GM12878 (cell line): ENCODE data around the gene FOXP1. TPM values are rescaled to one million over a fixed set of nuclear protein-coding genes. Genes with fewer than 3 reads are reported as not detected.

Source experiments
- ATAC-seq: fragments of 200-7000 bp; cut with Tn5 transposase; 3 replicates; pipeline ENCODE4 v1.9.1; 2020; ENCODE audit warnings: mild to moderate bottlenecking, moderate library complexity
- BruUV-seq: library from RNA; stranded (reverse); fragments of 400-500 nt; replicated peaks from 2 replicates; lab custom pipeline; 2021; lab: Mats Ljungman, UMichigan
- CTCF ChIA-PET: fragments of 300-600 bp; sonication (Branson Sonifier 250); formaldehyde crosslinking; extraction: SDS; loops from one replicate; lab custom pipeline; 2021; ENCODE audit warnings: inconsistent platforms; lab: Yijun Ruan, JAX
- POLR2A ChIA-PET: fragments of 350-600 bp; formaldehyde crosslinking; extraction: SDS; loops from one replicate; lab custom pipeline; 2021; ENCODE audit warnings: inconsistent platforms; lab: Charles Lee
- RAD21 ChIA-PET: fragments of 300-600 bp; sonication (Branson Sonifier 250); formaldehyde crosslinking; loops from one replicate; lab custom pipeline; 2023; ENCODE audit warnings: antibody characterized with exemption; ENCODE audit not compliant: unreplicated experiment; lab: Charles Lee
- SMC1A ChIA-PET: fragments of 300-600 bp; sonication (Branson Sonifier 250); formaldehyde crosslinking; loops from one replicate; lab custom pipeline; 2023; ENCODE audit not compliant: unreplicated experiment, uncharacterized antibody; lab: Charles Lee
- DNase-seq: peaks from one replicate; pipeline ENCODE4 v3.0.0-alpha.2; 2011; ENCODE audit warnings: low read depth, low spot score
- FAIRE-seq: peaks from 3 replicates; lab custom pipeline; 2011; peaks lifted over from hg19 to GRCh38; lab: Jason Lieb, UNC
- H2AFZ ChIP-seq: 2 replicates; pipeline ENCODE4 v1.6.0; 2011; ENCODE audit warnings: low read depth, low read length, control low read depth; ENCODE audit not compliant: control insufficient read depth
- H3K27ac ChIP-seq: 2 replicates; pipeline ENCODE4 v1.5.1; 2011; ENCODE audit warnings: control low read depth; ENCODE audit not compliant: control insufficient read depth, insufficient read depth
- H3K27me3 ChIP-seq, 2 experiments: replicated peaks in 1 of 2; 2 replicates each; pipeline versions ENCODE4 v1.6.0 to v1.6.1; 2011; ENCODE audit warnings: low read length in 1 of 2; ENCODE audit not compliant: control insufficient read depth in 2 of 2, insufficient read depth in 2 of 2
- H3K36me3 ChIP-seq, 2 experiments: 2 replicates each; pipeline ENCODE4 v1.5.1; 2011; ENCODE audit warnings: low read length in 1 of 2; ENCODE audit not compliant: control insufficient read depth in 2 of 2, insufficient read depth in 2 of 2
- H3K4me1 ChIP-seq: 2 replicates; pipeline ENCODE4 v1.6.1; 2011; ENCODE audit warnings: mild to moderate bottlenecking, low read length, moderate library complexity, mixed read lengths; ENCODE audit not compliant: control insufficient read depth, insufficient read depth
- H3K4me2 ChIP-seq: 2 replicates; pipeline ENCODE4 v1.6.0; 2011; ENCODE audit warnings: control low read depth; ENCODE audit not compliant: control insufficient read depth, insufficient read depth
- H3K4me3 ChIP-seq: fragments of 200-600 bp; sonication (generic); 2 replicates; pipeline ENCODE4 v1.5.1; 2016
- H3K79me2 ChIP-seq: 2 replicates; pipeline ENCODE4 v1.6.0; 2011; ENCODE audit warnings: low read length; ENCODE audit not compliant: control insufficient read depth, insufficient read depth
- H3K9ac ChIP-seq: 2 replicates; pipeline ENCODE4 v1.8.0; 2011; ENCODE audit warnings: low read length, control low read depth, mixed read lengths; ENCODE audit not compliant: control insufficient read depth, insufficient read depth
- H3K9me3 ChIP-seq: replicated peaks from 3 replicates; pipeline ENCODE4 v1.5.1; 2011; ENCODE audit warnings: mild to moderate bottlenecking, low read length; ENCODE audit not compliant: control insufficient read depth, insufficient read depth
- H4K20me1 ChIP-seq: 2 replicates; pipeline ENCODE4 v1.6.0; 2011; ENCODE audit not compliant: control insufficient read depth, insufficient read depth
- CREB1 ChIP-seq: IDR thresholded peaks from 2 replicates; pipeline ENCODE4 v1.6.1; 2012; ENCODE audit warnings: low read depth, mild to moderate bottlenecking, inconsistent platforms
- CTCF ChIP-seq, 3 experiments: IDR thresholded peaks in 2 of 3; conservative IDR thresholded peaks in 1 of 3; 2 replicates each; pipeline ENCODE4 v1.5.1; 2011; ENCODE audit warnings: low read depth in 3 of 3, low read length in 3 of 3, mild to moderate bottlenecking in 3 of 3, control low read depth in 2 of 3, moderate library complexity in 2 of 3, inconsistent platforms in 1 of 3, mixed read lengths in 1 of 3; ENCODE audit not compliant: control insufficient read depth in 2 of 3, insufficient read depth in 1 of 3; ENCODE audit errors: extremely low read depth in 1 of 3
- EED ChIP-seq: sonication (generic); IDR thresholded peaks from 2 replicates; pipeline ENCODE4 v1.6.1; 2016; ENCODE audit warnings: antibody characterized with exemption, low read depth
- ESRRA ChIP-seq: IDR thresholded peaks from 2 replicates; pipeline ENCODE4 v1.6.1; 2012; ENCODE audit warnings: mild to moderate bottlenecking, low read length, improper control_type of control experiment
- FOS ChIP-seq: IDR thresholded peaks from 3 replicates; pipeline ENCODE4 v1.6.1; 2011; ENCODE audit warnings: borderline replicate concordance; ENCODE audit not compliant: insufficient read length; ENCODE audit errors: extremely low read depth
- FOXK2 ChIP-seq: fragments of 450-650 bp; IDR thresholded peaks from 2 replicates; pipeline ENCODE4 v1.6.1; 2017; ENCODE audit warnings: mild to moderate bottlenecking, moderate library complexity
- JUND ChIP-seq: IDR thresholded peaks from 2 replicates; pipeline ENCODE4 v1.6.1; 2012; ENCODE audit warnings: low read depth, mild to moderate bottlenecking, low read length, improper control_type of control experiment, moderate library complexity
- KAT2A ChIP-seq: conservative IDR thresholded peaks from 2 replicates; pipeline ENCODE4 v1.6.1; 2011; ENCODE audit warnings: low read depth, low read length; ENCODE audit not compliant: control insufficient read depth
- MEF2A ChIP-seq: IDR thresholded peaks from 2 replicates; pipeline ENCODE4 v1.6.1; 2011; ENCODE audit warnings: low read depth, mild to moderate bottlenecking, low read length, moderate library complexity; ENCODE audit not compliant: insufficient read depth
- MEF2B ChIP-seq: fragments of 450-650 bp; IDR thresholded peaks from 2 replicates; pipeline ENCODE4 v1.6.1; 2018; ENCODE audit warnings: mild to moderate bottlenecking, moderate library complexity; ENCODE audit not compliant: partially characterized antibody, poor library complexity, severe bottlenecking
- MTA2 ChIP-seq: fragments of 450-650 bp; IDR thresholded peaks from 2 replicates; pipeline ENCODE4 v1.6.1; 2016; ENCODE audit warnings: low read depth, mild to moderate bottlenecking, moderate library complexity
- NFYB ChIP-seq: IDR thresholded peaks from 2 replicates; pipeline ENCODE4 v1.6.1; 2011; ENCODE audit warnings: low read depth, mild to moderate bottlenecking, low read length, improper control_type of control experiment, moderate library complexity; ENCODE audit not compliant: insufficient read depth
- POU2F2 ChIP-seq: IDR thresholded peaks from 3 replicates; pipeline ENCODE4 v1.6.1; 2011; ENCODE audit warnings: low read depth, mild to moderate bottlenecking, low read length, borderline replicate concordance
- RAD21 ChIP-seq: IDR thresholded peaks from 2 replicates; pipeline ENCODE4 v1.6.1; 2011; ENCODE audit warnings: mild to moderate bottlenecking, low read depth, low read length, moderate library complexity; ENCODE audit not compliant: insufficient read depth
- RBBP5 ChIP-seq: fragments of 200-600 bp; sonication (generic); conservative IDR thresholded peaks from 2 replicates; pipeline ENCODE4 v1.6.1; 2016
- RUNX3 ChIP-seq: IDR thresholded peaks from 2 replicates; pipeline ENCODE4 v1.6.1; 2012; ENCODE audit warnings: low read length, inconsistent platforms
- SMARCA5 ChIP-seq: fragments of 450-650 bp; IDR thresholded peaks from 2 replicates; pipeline ENCODE4 v1.6.1; 2017; ENCODE audit warnings: mild to moderate bottlenecking
- SMC3 ChIP-seq: IDR thresholded peaks from 2 replicates; pipeline ENCODE4 v1.6.1; 2011; ENCODE audit warnings: low read length, improper control_type of control experiment, borderline replicate concordance
- SREBF1 ChIP-seq: IDR thresholded peaks from 2 replicates; pipeline ENCODE4 v1.6.1; 2012; ENCODE audit warnings: mild to moderate bottlenecking, low read length
- ZBED1 ChIP-seq: IDR thresholded peaks from 2 replicates; pipeline ENCODE4 v1.6.1; 2016; ENCODE audit warnings: borderline replicate concordance
- ZNF274 ChIP-seq: IDR thresholded peaks from one replicate; pipeline ENCODE4 v1.8.0; 2011; ENCODE audit not compliant: insufficient read length, insufficient read depth
- WGBS: methylation state at CpG from one replicate; pipeline ENCODE4 v1.1.6; 2016; ENCODE audit warnings: low lambda C conversion rate; ENCODE audit not compliant: insufficient replicate concordance, insufficient coverage; ENCODE audit errors: missing lambda C conversion rate; 5-methylcytosine and 5-hydroxymethylcytosine counted together
- in situ Hi-C: fragments of 300-500 bp; cut with MboI; formaldehyde crosslinking; loops from 9 replicates; pipeline ENCODE4 v1.14.3; 2018; ENCODE audit warnings: mixed read lengths
- intact Hi-C: fragments of 100-400 bp; cut with micrococcal nuclease; formaldehyde crosslinking; loops from one replicate; pipeline ENCODE4 v1.14.2; 2022; ENCODE audit not compliant: unreplicated experiment
- polyA plus RNA-seq, 11 experiments: library from polyadenylated mRNA; depleted of rRNA in 4 of 11; unstranded in 6 of 11; stranded (reverse) in 5 of 11; fragments of >200 nt; fragmentation: Nextera tagmentation in 4 of 11; fragmentation: Illumina TruSeq in 1 of 11; extraction: Ambion mirVana in 4 of 11; extraction: Trizol in 1 of 11; gene quantifications; 1 replicate in 1 of 11; 2 replicates in 10 of 11; pipeline versions ENCODE4 v1.2.1 to v1.2.3, GENCODE V29; 2011 to 2016; ENCODE audit warnings: inconsistent platforms in 2 of 11, missing spikeins in 2 of 11, low read depth in 1 of 11
- total RNA-seq, 4 experiments: library from RNA; depleted of rRNA in 3 of 4; stranded (reverse); fragments of >200 nt in 3 of 4; fragmentation: Illumina TruSeq in 1 of 4; extraction: Trizol in 1 of 4; gene quantifications; 2 replicates each; pipeline versions ENCODE4 v1.2.1 to v1.2.3, GENCODE V29; 2013 to 2021
- TF ChIP-seq, protein P1 (sequence below): fragments of 450-650 bp; IDR thresholded peaks from 2 replicates; pipeline ENCODE4 v1.6.1; 2016; ENCODE audit warnings: mild to moderate bottlenecking

FOXP1 gene
- total and polyA plus RNA-seq, 10 of the 15 experiments (the other 5 are each of a cell fraction or from before 2014, with no cell fraction given), result 0.05 to 1.6 (median 0.20) TPM; not detected in 1

GRCh38 chr3:71247221-71247957 lies 336.1 kb downstream of the FOXP1 start:
- no peak for FAIRE-seq
- H3K9me3 ChIP-seq, result no peaks in the 10 kb centered on the region
- BruUV-seq, result no TSS peak
- TF ChIP-seq MEF2B (no peak), SMC3 (peak; percentile 13; the same call in 1 of the 2 replicates), MTA2 (no peak), POU2F2 (no peak), NFYB (peak; percentile 77), ZBED1 (no peak), RUNX3 (no peak), KAT2A (no peak), ESRRA (no peak), FOS (no peak), RBBP5 (no peak), SREBF1 (no peak), EED (no peak), SMARCA5 (no peak), ZNF274 (no peak), CTCF (IDR thresholded peaks at IDR 0.05 in 2 of 3, conservative IDR thresholded peaks at IDR 0.05 in 1 of 3; ENCODE audit: control insufficient read depth in 2 of 3, extremely low read depth in 1 of 3, insufficient read depth in 1 of 3, low read depth in 3 of 3, low read length in 3 of 3) (peak in 1 of 3 experiments; percentile 12; a peak in 1 of 6 replicates), JUND (no peak), FOXK2 (no peak), CREB1 (no peak), RAD21 (peak; percentile 19; the same call in 1 of the 2 replicates), MEF2A (no peak)
- TF ChIP-seq, protein P1, sequence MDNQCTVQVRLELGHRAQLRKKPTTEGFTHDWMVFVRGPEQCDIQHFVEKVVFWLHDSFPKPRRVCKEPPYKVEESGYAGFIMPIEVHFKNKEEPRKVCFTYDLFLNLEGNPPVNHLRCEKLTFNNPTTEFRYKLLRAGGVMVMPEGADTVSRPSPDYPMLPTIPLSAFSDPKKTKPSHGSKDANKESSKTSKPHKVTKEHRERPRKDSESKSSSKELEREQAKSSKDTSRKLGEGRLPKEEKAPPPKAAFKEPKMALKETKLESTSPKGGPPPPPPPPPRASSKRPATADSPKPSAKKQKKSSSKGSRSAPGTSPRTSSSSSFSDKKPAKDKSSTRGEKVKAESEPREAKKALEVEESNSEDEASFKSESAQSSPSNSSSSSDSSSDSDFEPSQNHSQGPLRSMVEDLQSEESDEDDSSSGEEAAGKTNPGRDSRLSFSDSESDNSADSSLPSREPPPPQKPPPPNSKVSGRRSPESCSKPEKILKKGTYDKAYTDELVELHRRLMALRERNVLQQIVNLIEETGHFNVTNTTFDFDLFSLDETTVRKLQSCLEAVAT, result no peak

More at GRCh38 chr3:71247221-71247957, 336.1 kb downstream of the FOXP1 start:
- Histone ChIP-seq H3K27me3 (no peaks in the 10 kb centered on the region), H3K9ac (no peak overlapping the region), H3K36me3 (no peaks in the 10 kb centered on the region), H3K4me2 (no peak overlapping the region), H3K79me2 (no peaks in the 10 kb centered on the region), H3K4me3 (no peak overlapping the region), H3K4me1 (no peaks in the 10 kb centered on the region), H3K27ac (no peak overlapping the region), H2AFZ (no peak overlapping the region), H4K20me1 (no peaks in the 10 kb centered on the region)
- ChIA-PET POLR2A (no interaction called here), SMC1A (interaction anchor here (0.7 to 1.0 kb wide), 2 partner anchors 175 to 265 kb away, joined by 3 read pairs; no protein-coding TSS in a partner anchor), RAD21 (no interaction called here), CTCF (interaction anchor here (1.4 kb wide), 1 partner anchor 8 kb away, joined by 4 read pairs; no protein-coding TSS in a partner anchor)
- WGBS, result 35% methylated on average over 10 of the region's 10 CpGs
- DNase-seq (no peak), ATAC-seq (peak; percentile 52; the same call in 1 of the 3 replicates)
- in situ Hi-C loops, result no loop called here
- intact Hi-C loops, result no loop called here
